Loucy (cell line): ENCODE measurements around the gene BRINP3.

Source experiments
- EZH2phosphoT487 ChIP-seq: fragments of 200-600 bp; IDR thresholded peaks from 2 replicates; pipeline ENCODE4 v1.6.1; 2018; ENCODE audit warnings: antibody characterized with exemption, mild to moderate bottlenecking, moderate library complexity, borderline replicate concordance
- TF ChIP-seq, protein P1 (sequence below): fragments of 200-600 bp; sonication (generic); conservative IDR thresholded peaks from 2 replicates; pipeline ENCODE4 v1.5.1; 2014; ENCODE audit warnings: mild to moderate bottlenecking, antibody characterized with exemption, low read length

DNA sequence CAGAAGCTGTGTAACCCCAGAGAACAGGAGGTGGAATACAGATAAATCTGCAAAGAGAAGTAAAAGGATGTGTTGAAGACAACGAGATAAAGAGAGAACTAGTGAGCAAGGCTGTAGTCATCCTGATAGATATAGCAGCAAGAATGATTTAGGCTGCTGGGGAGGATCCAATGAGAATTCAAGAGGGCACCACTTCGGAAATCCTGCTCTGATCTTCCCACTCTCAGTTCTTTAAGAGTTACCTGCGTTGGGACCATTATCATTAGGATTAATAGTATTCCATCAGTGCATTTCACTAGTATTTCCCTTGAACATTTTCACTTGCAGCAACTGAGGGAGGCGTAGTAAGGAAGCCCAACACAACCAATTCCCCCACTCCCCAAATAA, at the start of gene BRINP3:
- TF ChIP-seq, protein P1, sequence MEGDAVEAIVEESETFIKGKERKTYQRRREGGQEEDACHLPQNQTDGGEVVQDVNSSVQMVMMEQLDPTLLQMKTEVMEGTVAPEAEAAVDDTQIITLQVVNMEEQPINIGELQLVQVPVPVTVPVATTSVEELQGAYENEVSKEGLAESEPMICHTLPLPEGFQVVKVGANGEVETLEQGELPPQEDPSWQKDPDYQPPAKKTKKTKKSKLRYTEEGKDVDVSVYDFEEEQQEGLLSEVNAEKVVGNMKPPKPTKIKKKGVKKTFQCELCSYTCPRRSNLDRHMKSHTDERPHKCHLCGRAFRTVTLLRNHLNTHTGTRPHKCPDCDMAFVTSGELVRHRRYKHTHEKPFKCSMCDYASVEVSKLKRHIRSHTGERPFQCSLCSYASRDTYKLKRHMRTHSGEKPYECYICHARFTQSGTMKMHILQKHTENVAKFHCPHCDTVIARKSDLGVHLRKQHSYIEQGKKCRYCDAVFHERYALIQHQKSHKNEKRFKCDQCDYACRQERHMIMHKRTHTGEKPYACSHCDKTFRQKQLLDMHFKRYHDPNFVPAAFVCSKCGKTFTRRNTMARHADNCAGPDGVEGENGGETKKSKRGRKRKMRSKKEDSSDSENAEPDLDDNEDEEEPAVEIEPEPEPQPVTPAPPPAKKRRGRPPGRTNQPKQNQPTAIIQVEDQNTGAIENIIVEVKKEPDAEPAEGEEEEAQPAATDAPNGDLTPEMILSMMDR, result no peak
- no peak for TF ChIP-seq EZH2phosphoT487
